Ovary (tissue), 9 donors: ENCODE results near the gene TRIM44. TPM values are rescaled to one million over a fixed set of nuclear protein-coding genes. Genes with fewer than 3 reads are reported as not detected.

Experiments
- DNase-seq, 5 donors: peaks; one replicate each; pipeline ENCODE4 v3.0.0-alpha.2; 2019 to 2020
- H3K27ac ChIP-seq, 2 donors: fragments of 200-600 bp; one replicate each; pipeline versions ENCODE4 v1.5.1 to v1.8.0; 2019 to 2022
- H3K27me3 ChIP-seq: fragments of 200-600 bp; one replicate; pipeline ENCODE4 v1.8.0; 2022
- H3K36me3 ChIP-seq: fragments of 200-600 bp; sonication (generic); one replicate; pipeline ENCODE4 v1.5.1; 2019
- H3K4me1 ChIP-seq: one replicate; pipeline ENCODE4 v1.8.1; 2013; ENCODE audit warnings: mild to moderate bottlenecking, moderate library complexity; ENCODE audit not compliant: insufficient read depth
- H3K4me3 ChIP-seq: fragments of 200-600 bp; sonication (generic); one replicate; pipeline ENCODE4 v1.5.1; 2017
- H3K9me3 ChIP-seq, 2 donors: fragments of 200-600 bp in 1 of 2; sonication (generic) in 1 of 2; one replicate each; pipeline versions ENCODE4 v1.5.1 to v1.8.1; 2013 to 2019; ENCODE audit warnings: mild to moderate bottlenecking in 1 of 2, moderate library complexity in 1 of 2
- EP300 ChIP-seq: sonication (generic); formaldehyde crosslinking; IDR thresholded peaks from one replicate; pipeline ENCODE4 v1.6.1; 2017; ENCODE audit warnings: antibody characterized with exemption
- POLR2A ChIP-seq: fragments of 450-650 bp; IDR thresholded peaks from one replicate; pipeline ENCODE4 v1.6.1; 2017; ENCODE audit warnings: antibody characterized with exemption, mild to moderate bottlenecking, moderate library complexity
- WGBS, 3 donors: extraction: QIAGEN DNeasy Blood & Tissue Kit in 1 of 3; methylation state at CpG; one replicate each; pipeline versions ENCODE4 v1.1.5 to v1.1.7; 2013 to 2017; 5-methylcytosine and 5-hydroxymethylcytosine counted together
- intact Hi-C, 4 donors: fragments of 100-400 bp; cut with DNase I; formaldehyde crosslinking; loops; one replicate each; pipeline versions ENCODE4 v1.11.0 to v1.15.1; 2022 to 2023
- polyA plus RNA-seq, 2 donors: library from polyadenylated mRNA; stranded (reverse); fragments of 200-250 nt in 1 of 2; fragments of 350-450 nt in 1 of 2; fragmentation: Illumina TruSeq in 1 of 2; extraction: RNeasy Lipid Tissue Mini Kit (QIAGEN cat#74804) in 1 of 2; gene quantifications; one replicate each; pipeline ENCODE4 v1.2.3, GENCODE V29; 2013 to 2014
- total RNA-seq, 7 donors: library from RNA; depleted of rRNA in 2 of 7; stranded (reverse); fragments of >200 nt in 2 of 7; fragmentation: NEBNext Ultra II Directional in 3 of 7; extraction: Animal tissue kit (Norgen Biotek cat#: 25700) in 3 of 7; gene quantifications; one replicate each; pipeline versions ENCODE4 v1.1.0 to v1.2.4, GENCODE V29; 2016 to 2023
- TF ChIP-seq, protein P1 (sequence below), 3 donors: fragments of 450-650 bp in 2 of 3; fragments of 200-600 bp in 1 of 3; IDR thresholded peaks; one replicate each; pipeline versions ENCODE4 v1.5.1 to v1.8.0; 2016 to 2022; ENCODE audit warnings: antibody characterized with exemption in 3 of 3, mild to moderate bottlenecking in 1 of 3
- donor health status: DM: no; HTN: no; CAD: no; lungs with moderate emphysema.
- donor health status: DM: no; HTN: no; CAD: no.
- donor health status: Bipolar disorder and iron deficiency.
- donor health status: DM: yes; HTN: yes; CAD: no.
- donor health status: DM: no; HTN: no; CAD: no.
- donor health status: DM: yes; HTN: yes; CAD: no.

Gene TRIM44
- total and polyA plus RNA-seq, 9 donors, result 9.9 to 54.6 (median 45.7) TPM

DNA sequence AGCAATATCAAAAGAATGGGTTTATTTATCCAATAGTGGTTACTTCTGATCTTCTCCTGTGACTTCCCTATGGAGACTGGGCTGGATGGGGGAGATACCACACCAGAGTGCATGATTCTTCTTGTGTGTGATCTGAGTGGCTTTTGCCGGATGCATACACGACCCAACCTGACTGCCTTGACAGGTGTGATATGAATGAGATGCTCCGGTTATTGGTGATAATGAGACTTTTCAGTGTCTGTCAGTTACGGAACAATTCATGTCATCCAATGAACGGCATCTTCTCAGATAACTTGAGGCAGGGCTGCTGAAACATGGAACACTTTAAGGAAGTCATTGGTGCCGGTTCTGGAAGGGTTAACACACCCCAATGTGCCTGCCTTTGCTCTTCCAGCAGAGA lies 26.6 kb upstream of the TRIM44 start:
- Histone ChIP-seq H3K4me1 (no peaks in the 10 kb centered on the region), H3K4me3 (no peak overlapping the region), H3K9me3 (no peaks in the 10 kb centered on the region), H3K36me3 (no peaks in the 10 kb centered on the region), H3K27ac (no peak overlapping the region), H3K27me3 (no peaks in the 10 kb centered on the region)
- intact Hi-C loops, result no loop called here
- 84 to 95% (median 85%) methylated on average over 6 of the region's 6 CpGs for WGBS, 3 donors
- DNase-seq, result no peak
- TF ChIP-seq, protein P1, sequence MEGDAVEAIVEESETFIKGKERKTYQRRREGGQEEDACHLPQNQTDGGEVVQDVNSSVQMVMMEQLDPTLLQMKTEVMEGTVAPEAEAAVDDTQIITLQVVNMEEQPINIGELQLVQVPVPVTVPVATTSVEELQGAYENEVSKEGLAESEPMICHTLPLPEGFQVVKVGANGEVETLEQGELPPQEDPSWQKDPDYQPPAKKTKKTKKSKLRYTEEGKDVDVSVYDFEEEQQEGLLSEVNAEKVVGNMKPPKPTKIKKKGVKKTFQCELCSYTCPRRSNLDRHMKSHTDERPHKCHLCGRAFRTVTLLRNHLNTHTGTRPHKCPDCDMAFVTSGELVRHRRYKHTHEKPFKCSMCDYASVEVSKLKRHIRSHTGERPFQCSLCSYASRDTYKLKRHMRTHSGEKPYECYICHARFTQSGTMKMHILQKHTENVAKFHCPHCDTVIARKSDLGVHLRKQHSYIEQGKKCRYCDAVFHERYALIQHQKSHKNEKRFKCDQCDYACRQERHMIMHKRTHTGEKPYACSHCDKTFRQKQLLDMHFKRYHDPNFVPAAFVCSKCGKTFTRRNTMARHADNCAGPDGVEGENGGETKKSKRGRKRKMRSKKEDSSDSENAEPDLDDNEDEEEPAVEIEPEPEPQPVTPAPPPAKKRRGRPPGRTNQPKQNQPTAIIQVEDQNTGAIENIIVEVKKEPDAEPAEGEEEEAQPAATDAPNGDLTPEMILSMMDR (IDR thresholded peaks at IDR 0.05), result no peak
- TF ChIP-seq EP300, result no peak
- no peak for TF ChIP-seq POLR2A

DNA sequence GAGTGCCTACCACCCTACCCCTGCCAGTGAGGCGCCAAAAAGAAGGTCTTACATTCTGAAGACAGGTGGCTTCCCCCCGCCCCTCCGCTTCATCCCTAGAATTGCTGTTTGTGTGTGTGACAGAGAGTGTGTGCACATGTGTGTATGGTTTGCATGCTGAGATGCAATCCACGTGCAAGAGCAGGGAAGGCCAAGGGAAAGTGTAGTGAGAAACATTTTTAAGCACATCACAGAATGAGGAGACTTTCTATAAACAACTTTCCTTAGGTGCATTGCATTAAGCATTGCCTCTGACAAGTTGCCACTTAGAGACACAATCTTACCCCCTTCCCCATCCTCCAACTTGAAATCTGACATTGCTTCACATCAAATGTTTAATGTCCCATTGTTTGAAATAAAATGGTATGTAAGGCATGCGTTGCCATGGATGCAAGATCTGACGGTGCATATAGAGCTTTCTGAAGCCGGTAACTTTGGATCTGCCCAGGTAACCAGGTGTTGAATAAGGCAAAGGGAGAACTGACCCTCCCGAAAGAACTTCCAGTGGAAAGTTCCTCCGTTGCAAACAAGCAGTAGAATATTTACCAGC lies 22.9 kb upstream of the TRIM44 start:
- intact Hi-C loops, result no loop called here

DNA sequence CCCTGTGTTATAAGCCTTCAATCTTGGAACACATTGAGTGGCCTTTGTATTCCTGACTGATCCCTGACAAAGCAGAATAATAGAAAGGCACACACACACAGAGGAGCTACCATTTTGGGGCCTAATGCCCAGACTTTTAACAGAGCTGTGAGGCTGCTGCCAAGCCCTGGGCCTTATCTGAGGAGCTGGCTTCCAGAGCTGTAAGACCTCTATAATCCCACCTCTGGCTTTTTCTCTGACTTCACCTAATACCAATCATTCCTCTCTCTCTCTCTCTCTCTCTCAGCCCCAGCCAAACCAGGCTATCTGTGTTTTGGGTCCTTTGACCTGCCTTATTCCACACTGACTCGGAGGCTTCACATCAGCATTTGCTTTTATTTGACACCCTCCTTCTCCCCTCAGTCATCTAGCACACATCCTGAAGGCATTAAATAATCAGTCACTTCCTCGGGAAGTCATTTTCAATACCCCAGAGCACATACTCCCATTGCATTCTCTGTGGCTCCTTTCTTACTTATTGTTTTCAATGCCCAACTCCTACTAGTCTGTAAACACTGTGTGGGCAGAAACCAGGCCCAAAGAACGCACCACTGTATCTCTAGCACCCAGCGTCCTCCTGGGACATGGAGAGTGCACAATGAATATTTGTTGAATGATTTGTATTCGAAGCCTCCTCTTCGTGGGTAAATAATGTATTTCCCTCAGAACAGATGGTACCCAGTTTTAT lies 21.2 kb upstream of the TRIM44 start:
- Histone ChIP-seq H3K4me1 (peaks cover 2% of the 10 kb centered on the region), H3K27me3 (no peaks in the 10 kb centered on the region), H3K27ac (no peak overlapping the region), H3K4me3 (no peak overlapping the region), H3K9me3 (no peaks in the 10 kb centered on the region), H3K36me3 (no peaks in the 10 kb centered on the region)
- intact Hi-C loops, result no loop called here
- WGBS, 3 donors, result 29 to 50% (median 38%) methylated on average over 6 of the region's 6 CpGs
- no peak for DNase-seq
- TF ChIP-seq POLR2A, result no peak
- no peak for TF ChIP-seq EP300
- TF ChIP-seq, protein P1 (IDR thresholded peaks at IDR 0.05), result no peak

More for the DNA sequence above, 22.9 kb upstream of the TRIM44 start:
- H3K36me3 ChIP-seq, result no peaks in the 10 kb centered on the region
- H3K27ac ChIP-seq, result no peak overlapping the region
- no peaks in the 10 kb centered on the region for H3K27me3 ChIP-seq
- no peak overlapping the region for H3K4me3 ChIP-seq
- no peak for DNase-seq
- peaks cover 2% of the 10 kb centered on the region for H3K4me1 ChIP-seq
- 66 to 71% (median 70%) methylated on average over 9 of the region's 9 CpGs for WGBS, 3 donors
- no peaks in the 10 kb centered on the region for H3K9me3 ChIP-seq
- TF ChIP-seq, protein P1 (IDR thresholded peaks at IDR 0.05), result no peak
- TF ChIP-seq EP300, result no peak
- no peak for TF ChIP-seq POLR2A

DNA sequence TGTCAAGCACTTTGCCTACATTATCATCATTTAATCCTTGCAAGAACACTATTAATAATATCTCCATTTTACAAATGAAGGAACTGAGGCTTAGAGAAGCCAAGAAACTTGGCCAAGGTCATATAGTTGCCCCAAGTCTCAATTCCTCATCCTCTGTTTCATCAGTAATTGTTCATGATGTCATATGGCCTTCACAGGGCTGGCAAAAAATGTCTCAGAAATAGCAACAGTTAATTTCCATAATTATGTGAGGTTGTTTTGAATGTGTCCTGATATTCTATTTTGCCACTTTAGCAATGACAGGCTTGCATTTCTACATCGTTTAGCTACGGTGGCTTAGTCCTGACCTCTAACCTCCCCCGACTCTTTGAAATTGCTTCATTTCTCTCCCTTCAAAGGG lies 20.6 kb upstream of the TRIM44 start:
- DNase-seq, result no peak
- peaks cover 2% of the 10 kb centered on the region for H3K4me1 ChIP-seq
- TF ChIP-seq EP300, result no peak
- no peak for TF ChIP-seq POLR2A
- TF ChIP-seq, protein P1 (IDR thresholded peaks at IDR 0.05), result no peak
- H3K9me3 ChIP-seq, result no peaks in the 10 kb centered on the region
- H3K27me3 ChIP-seq, result no peaks in the 10 kb centered on the region
- H3K4me3 ChIP-seq, result no peak overlapping the region
- no peaks in the 10 kb centered on the region for H3K36me3 ChIP-seq
- intact Hi-C loops, result no loop called here
- 75 to 83% (median 83%) methylated on average over 3 of the region's 3 CpGs for WGBS, 3 donors
- H3K27ac ChIP-seq, result no peak overlapping the region
